Endothelial cell (in vitro differentiated cells): ENCODE results near the gene CLDND2. TPM values are rescaled to one million over a fixed set of nuclear protein-coding genes. Genes with fewer than 3 reads are reported as not detected.
"Not testable (repeated sequence)": the region's sequence is repeated elsewhere in the genome, so short reads cannot be mapped to it uniquely, and the experiment has no call there.

Source experiments
- DNase-seq: peaks from one replicate; pipeline ENCODE4 v3.0.0; 2021; ENCODE audit warnings: low spot score
- H3K27ac Mint-ChIP-seq: one replicate; pipeline ENCODE4 v1.8.0; 2021; ENCODE audit warnings: mixed read lengths, inconsistent platforms; ENCODE audit not compliant: unreplicated experiment
- H3K27me3 Mint-ChIP-seq: one replicate; pipeline ENCODE4 v1.8.0; 2021; ENCODE audit warnings: mild to moderate bottlenecking, moderate library complexity, mixed read lengths, inconsistent platforms; ENCODE audit not compliant: unreplicated experiment
- H3K36me3 Mint-ChIP-seq: one replicate; pipeline ENCODE4 v1.8.0; 2021; ENCODE audit warnings: mild to moderate bottlenecking, low read depth, mixed read lengths, inconsistent platforms; ENCODE audit not compliant: unreplicated experiment
- H3K4me1 Mint-ChIP-seq: one replicate; pipeline ENCODE4 v1.8.0; 2021; ENCODE audit warnings: mild to moderate bottlenecking, mixed read lengths, inconsistent platforms; ENCODE audit not compliant: unreplicated experiment
- H3K4me3 Mint-ChIP-seq: one replicate; pipeline ENCODE4 v1.8.0; 2021; ENCODE audit warnings: mild to moderate bottlenecking, mixed read lengths, inconsistent platforms; ENCODE audit not compliant: unreplicated experiment
- H3K9me3 Mint-ChIP-seq: one replicate; pipeline ENCODE4 v1.8.0; 2021; ENCODE audit warnings: mixed read lengths, inconsistent platforms; ENCODE audit not compliant: unreplicated experiment
- total RNA-seq: library from RNA; stranded (reverse); fragmentation: NEBNext Ultra II Directional; extraction: Animal tissue kit (Norgen Biotek cat#: 25700); gene quantifications from one replicate; pipeline ENCODE4 v1.2.1, GENCODE V29; 2021; ENCODE audit not compliant: unreplicated experiment
- TF ChIP-seq, protein P1 (sequence below): fragments of 200-600 bp; sonication (generic); IDR thresholded peaks from one replicate; pipeline ENCODE4 v1.5.0; 2021; ENCODE audit warnings: antibody characterized with exemption; ENCODE audit not compliant: unreplicated experiment

Gene CLDND2
- total RNA-seq, 1 donor from 2014 or later: not detected

DNA sequence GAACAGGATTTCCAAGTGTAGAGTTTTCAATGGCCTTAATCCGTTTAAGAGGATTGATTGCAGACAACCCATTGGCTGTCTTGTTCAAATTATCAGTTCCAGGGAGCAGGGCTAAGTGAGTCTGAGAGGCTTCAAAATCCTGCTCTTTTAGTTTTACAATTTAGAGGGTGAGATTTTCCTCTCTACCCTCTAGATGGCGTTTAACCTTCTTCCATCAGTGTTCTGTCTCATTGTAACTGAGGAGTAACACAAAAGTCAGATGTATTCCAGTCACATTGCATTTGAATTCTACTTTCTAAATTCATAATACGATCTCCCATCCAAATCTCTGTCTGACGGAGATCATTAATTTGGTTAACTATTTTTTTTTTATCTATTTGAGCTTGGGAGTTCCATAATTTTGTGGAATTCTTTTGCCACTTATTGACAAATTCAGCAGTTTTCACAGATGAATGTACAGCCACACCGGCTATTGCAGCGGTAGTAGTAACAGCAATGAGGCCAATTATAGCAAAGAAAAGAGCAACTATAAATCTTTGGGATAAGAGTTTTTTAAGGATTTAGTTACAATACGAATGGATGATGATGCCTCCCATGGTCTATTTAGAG lies 29.4 kb upstream of the CLDND2 start:
- TF ChIP-seq, protein P1, sequence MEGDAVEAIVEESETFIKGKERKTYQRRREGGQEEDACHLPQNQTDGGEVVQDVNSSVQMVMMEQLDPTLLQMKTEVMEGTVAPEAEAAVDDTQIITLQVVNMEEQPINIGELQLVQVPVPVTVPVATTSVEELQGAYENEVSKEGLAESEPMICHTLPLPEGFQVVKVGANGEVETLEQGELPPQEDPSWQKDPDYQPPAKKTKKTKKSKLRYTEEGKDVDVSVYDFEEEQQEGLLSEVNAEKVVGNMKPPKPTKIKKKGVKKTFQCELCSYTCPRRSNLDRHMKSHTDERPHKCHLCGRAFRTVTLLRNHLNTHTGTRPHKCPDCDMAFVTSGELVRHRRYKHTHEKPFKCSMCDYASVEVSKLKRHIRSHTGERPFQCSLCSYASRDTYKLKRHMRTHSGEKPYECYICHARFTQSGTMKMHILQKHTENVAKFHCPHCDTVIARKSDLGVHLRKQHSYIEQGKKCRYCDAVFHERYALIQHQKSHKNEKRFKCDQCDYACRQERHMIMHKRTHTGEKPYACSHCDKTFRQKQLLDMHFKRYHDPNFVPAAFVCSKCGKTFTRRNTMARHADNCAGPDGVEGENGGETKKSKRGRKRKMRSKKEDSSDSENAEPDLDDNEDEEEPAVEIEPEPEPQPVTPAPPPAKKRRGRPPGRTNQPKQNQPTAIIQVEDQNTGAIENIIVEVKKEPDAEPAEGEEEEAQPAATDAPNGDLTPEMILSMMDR: no peak
- H3K4me1 Mint-ChIP-seq: no peaks in the 10 kb centered on the region
- peaks cover 12% of the 10 kb centered on the region for H3K9me3 Mint-ChIP-seq
- no peak overlapping the region for H3K4me3 Mint-ChIP-seq
- peaks cover 1% of the 10 kb centered on the region for H3K27me3 Mint-ChIP-seq
- H3K36me3 Mint-ChIP-seq: peaks cover 12% of the 10 kb centered on the region
- no peak for DNase-seq
- H3K27ac Mint-ChIP-seq: no peak overlapping the region

DNA sequence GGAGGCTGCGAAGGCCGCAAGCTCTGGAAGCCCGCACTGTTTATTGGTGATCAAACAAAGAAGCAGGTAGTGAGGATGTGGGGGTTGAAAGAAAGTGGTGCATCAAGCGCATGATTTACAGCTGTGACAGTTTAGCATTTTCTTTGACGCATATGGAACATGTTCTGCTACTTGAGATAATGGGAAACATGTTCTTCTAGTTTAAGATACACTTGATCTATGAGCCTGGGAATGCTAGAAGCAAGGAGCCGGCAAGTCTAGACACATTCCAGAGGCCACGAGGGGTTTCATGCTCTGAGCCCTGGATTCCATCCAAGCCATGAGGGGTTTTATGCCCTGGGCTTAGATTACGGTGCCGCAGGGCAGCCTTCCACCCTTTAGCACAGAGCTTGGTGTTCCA lies 28.6 kb upstream of the CLDND2 start:
- not testable (repeated sequence) for H3K27me3 Mint-ChIP-seq, H3K4me3 Mint-ChIP-seq, H3K27ac Mint-ChIP-seq, H3K36me3 Mint-ChIP-seq, H3K4me1 Mint-ChIP-seq, DNase-seq, H3K9me3 Mint-ChIP-seq

DNA sequence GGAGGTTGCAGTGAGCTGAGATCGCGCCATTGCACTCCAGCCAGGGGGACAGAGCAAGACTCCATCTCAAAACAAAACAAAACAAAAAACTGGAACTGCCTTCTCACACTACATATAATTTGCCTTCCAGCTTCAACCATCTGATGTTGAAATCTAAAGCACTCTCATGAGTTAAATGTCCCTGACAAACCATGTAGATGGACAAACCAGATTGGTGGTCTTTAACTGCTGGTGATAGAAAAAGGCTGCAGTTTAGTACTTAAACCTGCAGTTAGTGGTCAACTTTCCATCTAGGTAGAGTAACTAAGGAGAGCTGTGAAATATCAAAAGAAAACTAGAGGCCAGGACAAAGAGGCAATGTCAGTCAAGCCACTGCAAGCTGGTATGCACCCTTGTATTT lies 27.4 kb upstream of the CLDND2 start:
- Mint-ChIP-seq H3K36me3 (no peaks in the 10 kb centered on the region), H3K27me3 (peaks cover 1% of the 10 kb centered on the region), H3K4me3 (no peak overlapping the region), H3K27ac (no peak overlapping the region), H3K9me3 (no peaks in the 10 kb centered on the region), H3K4me1 (no peaks in the 10 kb centered on the region)
- DNase-seq: no peak
- TF ChIP-seq, protein P1: no peak

DNA sequence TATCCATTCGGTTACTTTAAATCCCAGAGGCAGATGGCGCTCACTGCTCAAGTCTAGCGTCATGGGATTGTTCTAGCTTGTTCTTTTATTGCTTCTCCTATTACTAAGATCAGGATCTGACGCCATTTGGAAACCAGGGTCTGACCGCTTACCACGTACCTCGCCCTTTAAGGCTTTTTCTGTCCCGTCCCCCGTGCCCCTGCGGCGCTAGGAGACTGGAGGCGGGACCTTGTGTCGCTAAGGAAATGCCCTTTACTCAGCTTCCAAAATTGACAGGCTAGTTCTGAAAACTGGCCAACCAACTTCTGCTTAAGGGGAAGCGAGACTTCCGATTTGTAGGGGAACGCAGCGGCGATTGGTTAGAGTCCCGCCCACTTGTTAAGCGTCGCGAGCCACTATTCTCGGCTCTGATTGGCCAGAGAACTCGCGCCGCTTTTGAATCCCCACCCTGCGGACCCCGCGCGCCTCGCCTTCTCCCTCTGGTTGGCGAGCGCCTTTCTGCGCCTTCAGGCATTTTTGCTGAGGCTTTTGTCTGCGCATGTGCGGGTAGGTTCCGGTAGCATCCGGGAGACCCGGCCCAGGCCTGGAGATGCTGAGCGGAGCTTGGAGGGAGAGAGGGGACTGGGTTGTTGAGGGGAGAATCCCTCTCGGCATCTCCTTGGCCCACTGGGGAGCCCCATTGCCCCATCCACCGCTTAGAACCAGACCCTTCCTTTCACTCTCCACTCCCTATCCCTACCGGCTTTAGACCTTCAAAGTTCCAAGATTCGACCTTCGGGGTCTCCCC lies 25.4 kb upstream of the CLDND2 start:
- no peaks in the 10 kb centered on the region for H3K36me3 Mint-ChIP-seq
- peak overlapping the region; percentile 76 for H3K27ac Mint-ChIP-seq
- TF ChIP-seq, protein P1: no peak
- H3K9me3 Mint-ChIP-seq: no peaks in the 10 kb centered on the region
- H3K27me3 Mint-ChIP-seq: peaks cover 6% of the 10 kb centered on the region
- no peaks in the 10 kb centered on the region for H3K4me1 Mint-ChIP-seq
- peak; percentile 77 for DNase-seq
- H3K4me3 Mint-ChIP-seq: peak overlapping the region; percentile 80

DNA sequence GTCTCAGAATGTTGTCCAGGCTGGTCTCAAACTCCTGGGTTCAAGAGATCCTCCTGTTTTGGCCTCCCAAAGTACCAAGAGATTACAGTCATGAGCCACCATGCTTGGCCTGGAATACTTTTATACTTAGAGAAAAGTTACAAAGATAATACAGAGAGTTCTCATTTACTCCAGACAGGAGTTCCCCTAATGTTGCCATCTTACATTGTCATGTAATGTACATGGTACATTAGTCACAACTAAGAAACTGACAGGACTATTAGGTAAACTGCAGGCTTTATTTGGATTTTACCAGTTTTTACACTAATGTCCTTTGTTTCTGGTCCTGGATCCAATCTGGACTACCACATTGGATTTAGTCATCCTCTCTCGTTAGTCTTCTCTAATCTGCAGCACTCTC lies 23.9 kb upstream of the CLDND2 start:
- H3K4me3 Mint-ChIP-seq: no peak overlapping the region
- TF ChIP-seq, protein P1: no peak
- no peaks in the 10 kb centered on the region for H3K36me3 Mint-ChIP-seq
- no peak for DNase-seq
- H3K27me3 Mint-ChIP-seq: peaks cover 6% of the 10 kb centered on the region
- H3K9me3 Mint-ChIP-seq: no peaks in the 10 kb centered on the region
- no peak overlapping the region for H3K27ac Mint-ChIP-seq
- no peaks in the 10 kb centered on the region for H3K4me1 Mint-ChIP-seq
